Activated CD4-positive, alpha-beta T cell treated with anti-CD3 and anti-CD28 coated beads for 36 hours (primary cell): ENCODE data around the gene ENTPD2. TPM values are rescaled to one million over a fixed set of nuclear protein-coding genes. Genes with fewer than 3 reads are reported as not detected.

Experiments
- ATAC-seq: fragments of 200-7000 bp; cut with Tn5 transposase; one replicate; pipeline ENCODE4 v1.10.0; 2021; ENCODE audit warnings: mild to moderate bottlenecking, moderate library complexity
- CTCF ChIA-PET: fragments of 350-600 bp; sonication (Branson Sonifier 250); formaldehyde crosslinking; loops from one replicate; lab custom pipeline; 2021; ENCODE audit warnings: antibody characterized with exemption; lab: Charles Lee
- POLR2A ChIA-PET: fragments of 350-600 bp; sonication (Branson Sonifier 250); formaldehyde crosslinking; loops from one replicate; lab custom pipeline; 2021; ENCODE audit warnings: antibody characterized with exemption, inconsistent platforms; lab: Charles Lee
- DNase-seq: peaks from one replicate; pipeline ENCODE4 v3.0.0-alpha.2; 2020
- H3K27ac Mint-ChIP-seq: one replicate; pipeline ENCODE4 v1.8.0; 2021; ENCODE audit warnings: mixed read lengths
- H3K27me3 Mint-ChIP-seq: one replicate; pipeline ENCODE4 v1.8.0; 2021; ENCODE audit warnings: mixed read lengths
- H3K36me3 Mint-ChIP-seq: one replicate; pipeline ENCODE4 v1.8.0; 2021; ENCODE audit warnings: low read depth, mixed read lengths
- H3K4me1 Mint-ChIP-seq: one replicate; pipeline ENCODE4 v1.8.0; 2021; ENCODE audit warnings: mixed read lengths
- H3K4me3 Mint-ChIP-seq: one replicate; pipeline ENCODE4 v1.8.0; 2021; ENCODE audit warnings: mild to moderate bottlenecking, moderate library complexity, mixed read lengths
- H3K9me3 Mint-ChIP-seq: one replicate; pipeline ENCODE4 v1.8.0; 2021; ENCODE audit warnings: low read depth, mixed read lengths
- intact Hi-C, 2 experiments: fragments of 100-400 bp; cut with DNase I in 1 of 2; cut with micrococcal nuclease in 1 of 2; formaldehyde crosslinking; loops; one replicate each; pipeline versions ENCODE4 v1.14.2 to v1.15.1; 2022 to 2024; cut with DNase I, micrococcal nuclease
- total RNA-seq, 2 experiments: library from RNA; stranded (reverse); gene quantifications; one replicate each; pipeline ENCODE4 v1.2.3, GENCODE V29; 2021

ENTPD2 gene
- total RNA-seq, 2 experiments from 2014 or later, result 0.19 TPM; not detected in 1

GRCh38 chr9:137044502-137045177, 9.2 kb downstream of the ENTPD2 start:
- DNase-seq (no peak), ATAC-seq (no peak)
- peaks cover 9% of the 10 kb centered on the region for H3K4me1 Mint-ChIP-seq
- H3K9me3 Mint-ChIP-seq, result no peaks in the 10 kb centered on the region
- peak overlapping the region; percentile 61 for H3K4me3 Mint-ChIP-seq
- intact Hi-C loops, result loop anchor here (5.0 to 10.0 kb wide), 3 partner anchors 180 to 197 kb away; partner anchors contain the start of genes CYSRT1 (in 1 of the 2), PHPT1 (in 1 of the 2), RNF208 (in 1 of the 2) and RNF224 (in 1 of the 2)
- no peak overlapping the region for H3K27ac Mint-ChIP-seq
- H3K36me3 Mint-ChIP-seq, result no peaks in the 10 kb centered on the region
- ChIA-PET POLR2A (interaction anchor here (1.0 to 1.3 kb wide), 2 partner anchors 10 to 61 kb away, joined by 3 read pairs; no protein-coding TSS in a partner anchor), CTCF (interaction anchor here (0.6 to 1.5 kb wide), 8 partner anchors 9 to 79 kb away, joined by 3 to 6 read pairs (median 4); no protein-coding TSS in a partner anchor)
- peaks cover 28% of the 10 kb centered on the region for H3K27me3 Mint-ChIP-seq

- H3K9me3 Mint-ChIP-seq, result no peaks in the 10 kb centered on the region
- ChIA-PET POLR2A (interaction anchor here (1.3 kb wide), 1 partner anchor 9 kb away, joined by 3 read pairs; no protein-coding TSS in a partner anchor), CTCF (interaction anchor here (1.0 to 1.5 kb wide), 4 partner anchors 9 to 20 kb away, joined by 3 to 6 read pairs (median 4); no protein-coding TSS in a partner anchor)
- intact Hi-C loops, result loop anchor here in 1 of 2 experiments (10.0 kb wide), 1 partner anchor 181 kb away; the partner anchor contains the start of genes CYSRT1, RNF208 and RNF224
- H3K4me3 Mint-ChIP-seq, result no peak overlapping the region
- H3K27me3 Mint-ChIP-seq, result peaks cover 25% of the 10 kb centered on the region
- DNase-seq (no peak), ATAC-seq (no peak)
- peaks cover 6% of the 10 kb centered on the region for H3K4me1 Mint-ChIP-seq
- no peaks in the 10 kb centered on the region for H3K36me3 Mint-ChIP-seq
- no peak overlapping the region for H3K27ac Mint-ChIP-seq
Measured at GRCh38 chr9:137044037-137044436, 9.8 kb downstream of the ENTPD2 start.

GRCh38 chr9:137042751-137043727, 10.8 kb downstream of the ENTPD2 start:
- no peak overlapping the region for H3K27ac Mint-ChIP-seq
- H3K9me3 Mint-ChIP-seq, result no peaks in the 10 kb centered on the region
- intact Hi-C loops, result loop anchor here in 1 of 2 experiments (10.0 kb wide), 1 partner anchor 182 kb away; the partner anchor contains the start of genes CYSRT1, RNF208 and RNF224
- CTCF ChIA-PET, result no interaction called here
- H3K36me3 Mint-ChIP-seq, result no peaks in the 10 kb centered on the region
- H3K27me3 Mint-ChIP-seq, result peaks cover 25% of the 10 kb centered on the region
- DNase-seq (no peak), ATAC-seq (no peak)
- POLR2A ChIA-PET, result no interaction called here
- H3K4me3 Mint-ChIP-seq, result no peak overlapping the region
- peaks cover 6% of the 10 kb centered on the region for H3K4me1 Mint-ChIP-seq

- ATAC-seq (no peak), DNase-seq (no peak)
- Mint-ChIP-seq H3K27ac (no peak overlapping the region), H3K9me3 (no peaks in the 10 kb centered on the region), H3K27me3 (peaks cover 14% of the 10 kb centered on the region), H3K4me3 (no peak overlapping the region), H3K36me3 (no peaks in the 10 kb centered on the region), H3K4me1 (peaks cover 6% of the 10 kb centered on the region)
- intact Hi-C loops, result loop anchor here in 1 of 2 experiments (10.0 kb wide), 1 partner anchor 184 kb away; the partner anchor contains the start of genes CYSRT1, RNF208 and RNF224
- ChIA-PET POLR2A (no interaction called here), CTCF (no interaction called here)
Measured at GRCh38 chr9:137041124-137041523, 12.7 kb downstream of the ENTPD2 start.

- H3K4me1 Mint-ChIP-seq, result peaks cover 6% of the 10 kb centered on the region
- H3K9me3 Mint-ChIP-seq, result no peaks in the 10 kb centered on the region
- DNase-seq (no peak), ATAC-seq (no peak)
- no peak overlapping the region for H3K4me3 Mint-ChIP-seq
- CTCF ChIA-PET, result no interaction called here
- H3K27me3 Mint-ChIP-seq, result peaks cover 14% of the 10 kb centered on the region
- POLR2A ChIA-PET, result no interaction called here
- no peak overlapping the region for H3K27ac Mint-ChIP-seq
- no peaks in the 10 kb centered on the region for H3K36me3 Mint-ChIP-seq
- intact Hi-C loops, result loop anchor here in 1 of 2 experiments (10.0 kb wide), 1 partner anchor 184 kb away; the partner anchor contains the start of genes CYSRT1, RNF208 and RNF224
Measured at GRCh38 chr9:137040568-137040967, 13.3 kb downstream of the ENTPD2 start.

GRCh38 chr9:137039611-137040366, 14.1 kb downstream of the ENTPD2 start:
- CTCF ChIA-PET, result interaction anchor here (3.2 kb wide), 1 partner anchor 10 kb away, joined by 12 read pairs; no protein-coding TSS in a partner anchor
- Mint-ChIP-seq H3K27ac (no peak overlapping the region), H3K36me3 (no peaks in the 10 kb centered on the region), H3K27me3 (peaks cover 10% of the 10 kb centered on the region), H3K9me3 (no peaks in the 10 kb centered on the region), H3K4me3 (no peak overlapping the region), H3K4me1 (peaks cover 9% of the 10 kb centered on the region)
- POLR2A ChIA-PET, result no interaction called here
- intact Hi-C loops, result loop anchor here in 1 of 2 experiments (10.0 kb wide), 2 partner anchors 185 to 195 kb away; partner anchors contain the start of genes AJM1, CYSRT1, PHPT1 and RNF208
- no peak for ATAC-seq
- no peak for DNase-seq

GRCh38 chr9:137038916-137039315, 14.9 kb downstream of the ENTPD2 start:
- ATAC-seq (no peak), DNase-seq (no peak)
- Mint-ChIP-seq H3K27me3 (peaks cover 6% of the 10 kb centered on the region), H3K27ac (no peak overlapping the region), H3K9me3 (no peaks in the 10 kb centered on the region), H3K36me3 (no peaks in the 10 kb centered on the region), H3K4me1 (peaks cover 10% of the 10 kb centered on the region), H3K4me3 (no peak overlapping the region)
- intact Hi-C loops, result loop anchor here in 1 of 2 experiments (10.0 kb wide), 1 partner anchor 194 kb away; the partner anchor contains the start of genes AJM1 and PHPT1
- POLR2A ChIA-PET, result no interaction called here
- CTCF ChIA-PET, result interaction anchor here (0.7 to 3.2 kb wide), 2 partner anchors 9 to 51 kb away, joined by 3 to 12 read pairs; no protein-coding TSS in a partner anchor

- Mint-ChIP-seq H3K4me1 (peaks cover 19% of the 10 kb centered on the region), H3K27me3 (no peaks in the 10 kb centered on the region), H3K9me3 (no peaks in the 10 kb centered on the region), H3K4me3 (no peak overlapping the region), H3K27ac (no peak overlapping the region), H3K36me3 (no peaks in the 10 kb centered on the region)
- no peak for ATAC-seq
- ChIA-PET POLR2A (no interaction called here), CTCF (interaction anchor here (1.9 to 3.2 kb wide), 3 partner anchors 8 to 31 kb away, joined by 4 to 12 read pairs (median 6); no protein-coding TSS in a partner anchor)
- intact Hi-C loops, result loop anchor here in 1 of 2 experiments (10.0 kb wide), 1 partner anchor 193 kb away; the partner anchor contains the start of genes AJM1 and PHPT1
- no peak for DNase-seq
Measured at GRCh38 chr9:137037483-137037882, 16.4 kb downstream of the ENTPD2 start.

- intact Hi-C loops, result loop anchor here in 1 of 2 experiments (10.0 kb wide), 1 partner anchor 192 kb away; the partner anchor contains the start of genes AJM1 and PHPT1
- ATAC-seq, result no peak
- POLR2A ChIA-PET, result no interaction called here
- Mint-ChIP-seq H3K27me3 (no peaks in the 10 kb centered on the region), H3K4me1 (peaks cover 22% of the 10 kb centered on the region), H3K36me3 (no peaks in the 10 kb centered on the region), H3K9me3 (no peaks in the 10 kb centered on the region), H3K4me3 (no peak overlapping the region), H3K27ac (no peak overlapping the region)
- DNase-seq, result no peak
- CTCF ChIA-PET, result interaction anchor here (1.9 to 3.2 kb wide), 3 partner anchors 7 to 31 kb away, joined by 4 to 12 read pairs (median 6); no protein-coding TSS in a partner anchor
Measured at GRCh38 chr9:137037035-137037434, 16.8 kb downstream of the ENTPD2 start.

GRCh38 chr9:137035937-137036336, 17.9 kb downstream of the ENTPD2 start:
- no peaks in the 10 kb centered on the region for H3K27me3 Mint-ChIP-seq
- CTCF ChIA-PET, result interaction anchor here (0.5 to 2.3 kb wide), 21 partner anchors 9 to 348 kb away, joined by 3 to 32 read pairs (median 5); partner anchors contain the start of gene SAPCD2
- H3K4me3 Mint-ChIP-seq, result no peak overlapping the region
- POLR2A ChIA-PET, result no interaction called here
- no peaks in the 10 kb centered on the region for H3K36me3 Mint-ChIP-seq
- intact Hi-C loops, result loop anchor here (1.0 to 10.0 kb wide), 6 partner anchors 87 to 249 kb away; partner anchors contain the start of genes AJM1 (in 1 of the 2), FBXW5 (in 1 of the 2), PHPT1 (in 1 of the 2) and TMEM141 (in 1 of the 2)
- no peaks in the 10 kb centered on the region for H3K9me3 Mint-ChIP-seq
- H3K27ac Mint-ChIP-seq, result no peak overlapping the region
- ATAC-seq (no peak), DNase-seq (no peak)
- H3K4me1 Mint-ChIP-seq, result peaks cover 28% of the 10 kb centered on the region
